HL-60/S4 treated with retinoic acid at 250 ng/mL for 4 days and 3 days (cell line): ENCODE measurements around the gene DDB1.
"Not testable (repeated sequence)": the region's sequence is repeated elsewhere in the genome, so short reads cannot be mapped to it uniquely, and the experiment has no call there.

ENCODE experiments used
- in situ Hi-C: fragments of 300-500 bp; cut with MboI; formaldehyde crosslinking; loops from 2 replicates; pipeline ENCODE4 v1.7.0; 2022; ENCODE audit warnings: low sequenced_read_pairs

DDB1 gene

GRCh38 chr11:61273178-61274078 lies 59.5 kb downstream of the DDB1 start:
- in situ Hi-C loops, result no loop called here

- in situ Hi-C loops, result no loop called here
Measured at GRCh38 chr11:61272731-61273130, 60.2 kb downstream of the DDB1 start.

GRCh38 chr11:61270354-61271076 lies 62.4 kb downstream of the DDB1 start:
- in situ Hi-C loops, result no loop called here

DNA sequence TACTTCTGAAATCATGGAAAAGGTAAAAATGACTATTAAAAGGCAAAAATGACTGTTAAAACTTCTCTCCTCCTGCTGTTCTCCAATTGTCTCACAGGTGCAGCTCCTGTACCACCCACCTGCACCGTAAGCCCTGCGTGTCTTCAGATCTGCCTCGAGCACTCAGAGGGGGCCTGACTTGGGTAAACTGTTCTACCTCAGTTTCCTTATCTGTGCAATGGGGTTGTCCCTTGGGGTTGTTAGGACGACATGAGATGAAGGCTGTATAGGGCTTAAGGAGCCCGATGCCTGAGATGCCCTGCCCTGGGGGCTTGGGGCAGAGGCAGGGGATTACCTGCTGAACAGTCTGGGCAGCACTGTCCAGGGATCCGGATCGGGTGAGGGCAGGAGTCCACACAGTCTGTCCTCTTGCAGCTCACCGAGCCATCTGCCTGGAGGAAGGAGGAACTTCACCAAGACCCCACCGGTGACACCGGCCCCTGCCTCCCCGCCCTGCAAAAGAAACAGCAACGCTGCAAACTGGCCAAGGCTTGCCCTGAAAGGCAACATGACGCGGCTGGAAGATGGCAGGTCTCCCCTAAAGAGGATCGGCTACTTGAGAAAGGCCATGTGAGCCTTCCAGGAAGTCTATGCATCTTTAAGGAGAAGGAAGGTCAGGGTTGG lies 64.2 kb downstream of the DDB1 start:
- in situ Hi-C loops, result no loop called here

DNA sequence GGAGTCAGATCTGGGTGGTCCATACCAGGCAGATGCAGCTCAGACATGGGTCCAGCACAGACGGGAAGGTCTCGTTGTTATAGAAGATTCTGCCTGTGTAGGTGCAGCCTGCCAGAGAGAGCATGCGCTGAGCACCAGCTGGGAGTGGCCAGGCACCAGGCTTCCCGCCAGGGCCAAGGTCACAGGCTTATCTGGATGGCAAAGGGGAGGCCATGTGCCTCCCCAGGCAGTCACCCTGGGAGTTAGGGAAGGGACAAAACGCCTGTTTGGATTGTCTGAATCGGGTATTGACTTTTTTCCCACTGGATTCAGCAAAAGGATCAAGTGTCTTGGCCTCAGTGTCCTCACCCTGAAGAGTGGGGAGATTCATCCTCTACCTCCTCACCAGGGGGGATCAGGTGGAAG lies 65.5 kb downstream of the DDB1 start:
- in situ Hi-C loops, result no loop called here

GRCh38 chr11:61266602-61267001 lies 66.3 kb downstream of the DDB1 start:
- in situ Hi-C loops, result no loop called here

GRCh38 chr11:61265357-61265756 lies 67.5 kb downstream of the DDB1 start:
- in situ Hi-C loops, result no loop called here

- in situ Hi-C loops, result no loop called here
Measured at GRCh38 chr11:61264795-61265194, 68.1 kb downstream of the DDB1 start.

DNA sequence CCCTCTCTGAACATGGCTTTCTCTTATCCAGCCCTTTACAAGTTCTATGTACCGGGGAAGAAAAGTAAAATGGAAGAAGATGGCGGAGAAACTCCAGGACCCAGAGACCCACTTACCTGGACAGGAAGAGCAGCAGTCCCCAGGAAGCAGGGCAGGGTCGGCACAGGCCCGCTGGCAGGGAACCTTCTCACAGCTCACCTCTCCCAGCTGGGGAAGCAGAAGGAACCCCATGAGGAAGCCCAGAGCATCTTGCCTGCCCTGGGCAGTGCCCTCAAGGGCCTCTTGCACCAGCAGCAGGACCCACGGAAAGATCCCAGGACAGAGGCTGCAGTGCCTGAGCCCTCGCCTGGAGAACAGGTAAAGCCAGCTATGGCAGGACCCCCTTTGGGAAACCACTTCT lies 68.5 kb downstream of the DDB1 start:
- in situ Hi-C loops, result no loop called here

DNA sequence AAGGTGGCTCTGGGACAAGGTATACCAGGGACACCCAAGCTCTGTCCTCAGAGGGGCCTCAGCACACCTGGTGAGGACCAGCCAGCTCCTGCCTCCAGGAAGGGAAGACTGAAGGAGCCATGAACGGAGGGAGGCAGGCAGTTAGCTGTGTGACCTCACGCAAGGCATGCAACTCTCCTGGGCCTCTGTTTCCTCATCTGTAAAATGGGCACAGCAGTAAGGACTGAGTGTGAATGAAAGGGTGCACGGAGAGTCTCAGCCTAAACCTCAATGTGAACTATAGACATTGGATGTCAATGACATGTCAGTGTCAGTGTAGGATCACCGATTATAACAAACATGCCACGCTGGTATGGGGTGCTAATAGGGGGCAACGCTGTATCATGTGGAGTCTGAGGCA lies 73.5 kb downstream of the DDB1 start:
- in situ Hi-C loops, result no loop called here

DNA sequence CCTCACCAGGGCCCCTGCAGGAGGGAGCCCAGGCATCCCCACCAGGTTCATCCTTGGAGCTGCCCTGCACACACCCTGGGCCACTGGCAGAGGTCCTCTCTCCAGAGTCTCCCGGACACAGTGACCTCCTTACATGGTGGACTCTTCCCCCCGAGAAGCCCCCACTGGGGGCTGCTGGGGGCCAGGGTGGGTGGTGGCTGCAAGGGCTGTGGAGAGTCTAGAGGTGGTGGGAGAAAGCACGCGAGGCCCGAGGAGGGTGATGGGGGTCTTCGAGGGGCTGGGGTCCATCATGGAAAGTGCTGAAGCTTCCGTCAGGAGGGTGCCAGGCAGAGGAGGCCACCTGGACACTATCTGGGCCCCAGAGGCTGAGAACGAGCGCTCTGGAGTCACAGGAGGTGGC lies 74.4 kb downstream of the DDB1 start:
- in situ Hi-C loops, result no loop called here

DNA sequence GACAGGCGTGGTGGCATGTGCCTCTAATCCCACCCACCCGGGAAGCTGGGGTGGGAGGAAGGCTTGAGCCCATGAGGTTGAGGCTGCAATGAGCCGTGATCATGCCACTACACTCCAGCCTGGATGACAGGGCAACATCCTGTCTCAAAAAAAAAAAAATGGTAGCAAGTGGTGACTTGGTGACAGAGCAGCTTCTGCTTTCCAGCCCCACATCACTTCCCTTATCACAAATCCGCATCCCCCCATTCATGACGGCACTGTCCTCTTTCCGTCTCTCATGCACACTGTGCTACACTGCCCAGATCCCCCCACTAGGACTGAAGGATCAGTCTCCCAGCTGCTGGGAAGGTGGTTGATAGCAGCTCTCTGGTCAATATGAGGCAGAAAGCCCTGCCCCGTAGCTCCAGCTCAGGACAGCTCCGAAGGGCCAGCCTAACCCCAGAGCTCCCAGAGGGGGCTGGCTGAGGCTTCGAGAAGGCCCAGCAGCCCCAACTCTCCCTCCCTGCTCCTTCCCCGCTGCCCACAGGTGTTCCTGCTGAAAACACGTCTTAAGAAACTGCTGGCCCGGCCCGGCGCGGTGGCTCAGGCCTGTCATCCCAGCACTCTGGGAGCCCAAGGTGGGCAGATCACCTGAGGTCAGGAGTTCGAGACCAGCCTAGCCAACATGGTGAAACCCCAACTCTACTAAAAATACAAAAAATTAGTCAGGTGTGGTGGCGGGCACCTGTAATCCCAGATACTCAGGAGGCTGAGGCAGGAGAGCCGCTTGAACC lies 76.0 kb downstream of the DDB1 start:
- in situ Hi-C loops, result no loop called here

- in situ Hi-C loops, result no loop called here
Measured at GRCh38 chr11:61254403-61255025, 78.4 kb downstream of the DDB1 start.

DNA sequence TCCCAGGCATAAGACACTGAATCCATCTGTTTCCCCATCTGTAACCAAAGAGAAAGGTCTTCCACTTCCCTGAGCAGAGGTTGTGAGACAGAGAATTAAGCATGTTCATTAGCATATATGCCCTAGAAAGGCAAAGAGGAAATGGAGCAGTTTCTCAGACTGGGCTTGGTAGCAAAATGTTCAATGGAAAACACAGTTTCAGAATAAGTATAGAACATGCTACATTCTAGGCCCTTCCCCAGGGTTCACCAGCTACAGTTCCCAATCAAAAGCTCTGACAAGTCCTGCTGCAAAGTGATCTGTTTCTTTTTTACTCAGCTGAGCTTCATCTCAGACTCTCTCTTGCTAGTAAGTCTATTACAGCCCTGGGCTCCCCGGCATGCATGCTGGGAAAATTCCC lies 80.6 kb downstream of the DDB1 start:
- in situ Hi-C loops, result not testable (repeated sequence)

- in situ Hi-C loops, result not testable (repeated sequence)
Measured at GRCh38 chr11:61250796-61251765, 81.8 kb downstream of the DDB1 start.
